Measurements from ENCODE around the gene NKX1-1. TPM values are rescaled to one million over a fixed set of nuclear protein-coding genes. Genes with fewer than 3 reads are reported as not detected.

Gene NKX1-1
- total and polyA plus RNA-seq, 2 of the 8 experiments (the other 6 are each of a cell fraction or from before 2014, with no cell fraction given): not detected

- no peak overlapping the region for H3K56ac ChIP-seq (replicated peaks; ENCODE audit: insufficient read length, low read depth, low read length)
- peaks cover 20 to 62% (median 60%) of the 10 kb centered on the region in 4 experiments for H3K27me3 ChIP-seq (replicated peaks in 1 of 4; ENCODE audit: control insufficient read depth in 3 of 4, extremely low read depth in 1 of 4, insufficient read depth in 3 of 4, low read length in 3 of 4)
- no peaks in the 10 kb centered on the region for H3K79me2 ChIP-seq (ENCODE audit: control insufficient read depth in 1 of 2, insufficient read depth in 2 of 2, low read length in 2 of 2)
- peaks cover 0 to 1% (median 0%) of the 10 kb centered on the region in 4 experiments; a peak in 1 of 8 replicates for H3K36me3 ChIP-seq (ENCODE audit: control insufficient read depth in 2 of 4, insufficient read depth in 4 of 4, low read length in 3 of 4)
- H2AK5ac ChIP-seq (ENCODE audit: low read depth, low read length): no peak overlapping the region
- no peak for DNase-seq (ENCODE audit: low read depth in 1 of 2, low spot score in 2 of 2)
- H2AFZ ChIP-seq (ENCODE audit: low read length): no peak overlapping the region
- H2BK20ac ChIP-seq (ENCODE audit: low read length): no peak overlapping the region
- no peak overlapping the region for H3K18ac ChIP-seq (ENCODE audit: extremely low read depth, low read length)
- H4K91ac ChIP-seq (replicated peaks; ENCODE audit: insufficient read length, low read length): no peak overlapping the region
- 71% methylated on average over 13 of the region's 15 CpGs; no CpG with 5 or more reads in 1 of the 2 experiments for WGBS, 2 experiments (ENCODE audit: extremely low coverage in 1 of 2, insufficient coverage in 1 of 2, insufficient read length in 1 of 2, insufficient replicate concordance in 2 of 2, low coverage in 1 of 2, low lambda C conversion rate in 2 of 2, missing lambda C conversion rate in 1 of 2)
- H3K14ac ChIP-seq (ENCODE audit: insufficient read length): no peak overlapping the region
- H3K27ac ChIP-seq (ENCODE audit: low read depth, low read length): no peak overlapping the region
- peaks cover 0 to 10% (median 4%) of the 10 kb centered on the region in 4 experiments; a peak in 5 of 7 replicates for H3K4me1 ChIP-seq (replicated peaks in 1 of 4; ENCODE audit: control insufficient read depth in 3 of 4, insufficient read depth in 4 of 4, low read length in 3 of 4)
- H3K9me3 ChIP-seq (ENCODE audit: insufficient read depth in 2 of 2, low read depth in 1 of 2, low read length in 1 of 2): no peaks in the 10 kb centered on the region
- no peak overlapping the region for H2BK12ac ChIP-seq (ENCODE audit: low read depth, low read length)
- H3K9ac ChIP-seq (replicated peaks in 1 of 4; ENCODE audit: extremely low read depth in 1 of 4, low read depth in 3 of 4, low read length in 3 of 4): no peak overlapping the region
- no peak overlapping the region for H3K4me3 ChIP-seq (ENCODE audit: extremely low read depth in 1 of 4, insufficient read depth in 2 of 4, low read depth in 3 of 4, low read length in 4 of 4)
- H4K20me1 ChIP-seq (replicated peaks in 1 of 2; ENCODE audit: control insufficient read depth in 1 of 2, insufficient read depth in 2 of 2, low read length in 2 of 2): peaks cover 15 to 31% of the 10 kb centered on the region in 2 experiments
- no peak overlapping the region for H3K23ac ChIP-seq (ENCODE audit: insufficient read length)
- H4K8ac ChIP-seq (ENCODE audit: extremely low read depth, insufficient read depth, low read length): no peak overlapping the region
- H4K5ac ChIP-seq (ENCODE audit: insufficient read length, low read depth, low read length): no peak overlapping the region
- H2BK5ac ChIP-seq (ENCODE audit: low read depth, low read length): no peak overlapping the region
- no peak overlapping the region for H3K4ac ChIP-seq (replicated peaks; ENCODE audit: insufficient read length, low read depth, low read length)
- ChIA-PET POLR2A (ENCODE audit: partially characterized antibody) (no interaction called here), CTCF (ENCODE audit: partially characterized antibody) (interaction anchor here (0.6 to 2.8 kb wide), 5 partner anchors 11 to 100 kb away, joined by 3 to 7 read pairs (median 4); no protein-coding TSS in a partner anchor)
- no peak overlapping the region for H2BK120ac ChIP-seq (replicated peaks; ENCODE audit: low read depth, low read length)
- H3K23me2 ChIP-seq (ENCODE audit: low read depth, low read length): no peaks in the 10 kb centered on the region; the same call in 1 of the 2 replicates
- H3K79me1 ChIP-seq (ENCODE audit: low read depth, low read length): no peaks in the 10 kb centered on the region
- H3K4me2 ChIP-seq (ENCODE audit: insufficient read depth in 1 of 2, low read depth in 2 of 2, low read length in 2 of 2): no peak overlapping the region
- no peak overlapping the region for H2BK15ac ChIP-seq (ENCODE audit: low read length)
- no peak for FAIRE-seq
- no peak for TF ChIP-seq ASH2L (IDR thresholded peaks at IDR 0.05; ENCODE audit: low read length)
- no peak for TF ChIP-seq HDAC6 (IDR thresholded peaks at IDR 0.05; ENCODE audit: low read depth, low read length)
- TF ChIP-seq KDM4A (IDR thresholded peaks at IDR 0.05; ENCODE audit: low read depth, low read length, severe bottlenecking): no peak
- no peak for TF ChIP-seq CBX8 (IDR thresholded peaks at IDR 0.05; ENCODE audit: borderline replicate concordance, low read depth, low read length)
- TF ChIP-seq SIRT6 (IDR thresholded peaks at IDR 0.05; ENCODE audit: low read length): no peak
- no peak for TF ChIP-seq HDAC2 (IDR thresholded peaks at IDR 0.05; ENCODE audit: borderline replicate concordance in 1 of 2, low read depth in 2 of 2, low read length in 2 of 2)
- no peak for TF ChIP-seq SP1 (IDR thresholded peaks at IDR 0.05; ENCODE audit: low read depth, low read length)
- TF ChIP-seq SRF (IDR thresholded peaks at IDR 0.05; ENCODE audit: low read depth, low read length): no peak
- no peak for TF ChIP-seq SAP30 (IDR thresholded peaks at IDR 0.05; ENCODE audit: insufficient read depth, insufficient replicate concordance, low read length)
- no peak for TF ChIP-seq KDM5A (IDR thresholded peaks at IDR 0.05; ENCODE audit: low read length)
- no peak for TF ChIP-seq ATF3 (IDR thresholded peaks at IDR 0.05; ENCODE audit: insufficient read depth, low read depth, low read length)
Measured at GRCh38 chr4:1412376-1413203, 6.3 kb upstream of the NKX1-1 start.

Data from H1 (cell line).